Mononuclear cell (primary cell): ENCODE results near the gene SIM1. TPM values are rescaled to one million over a fixed set of nuclear protein-coding genes. Genes with fewer than 3 reads are reported as not detected.

Source experiments
- H3K27me3 ChIP-seq: 2 replicates; pipeline ENCODE4 v1.6.0; 2011; ENCODE audit warnings: low read length, control low read depth; ENCODE audit not compliant: insufficient read depth
- H3K4me1 ChIP-seq: 2 replicates; pipeline ENCODE4 v1.5.1; 2011; ENCODE audit warnings: mild to moderate bottlenecking, low read length, control low read depth; ENCODE audit not compliant: insufficient read depth
- H3K4me3 ChIP-seq: 2 replicates; pipeline ENCODE4 v1.5.1; 2011; ENCODE audit warnings: mild to moderate bottlenecking, low read length, moderate library complexity
- H3K9me3 ChIP-seq: 2 replicates; pipeline ENCODE4 v1.5.1; 2011; ENCODE audit warnings: low read depth, mild to moderate bottlenecking, control low read depth, low read length
- total RNA-seq: library from RNA; depleted of rRNA; stranded (reverse); fragments of >200 nt; gene quantifications from one replicate; pipeline ENCODE4 v1.2.3, GENCODE V29; 2012

Gene SIM1
- total RNA-seq, 1 donor: not detected

DNA sequence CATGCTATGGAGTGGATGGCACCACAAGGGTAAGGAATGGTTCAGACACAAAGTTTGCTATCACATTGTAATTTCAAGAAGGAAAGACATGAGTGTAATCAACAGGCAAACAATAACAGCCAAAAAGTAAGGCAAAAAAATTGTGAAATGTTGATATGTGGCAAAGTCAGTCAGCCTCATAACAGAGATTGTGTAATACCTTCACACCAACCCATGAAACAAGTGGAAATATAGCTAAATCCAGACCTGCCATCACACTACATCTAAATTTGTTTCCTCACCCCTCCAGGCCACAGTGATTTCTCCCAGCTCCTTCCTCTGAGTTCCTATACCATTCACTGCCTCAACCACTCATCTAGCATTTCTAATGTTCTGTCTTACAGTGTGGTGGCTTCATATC, 37.3 kb downstream of the SIM1 start:
- H3K4me1 ChIP-seq: no peaks in the 10 kb centered on the region
- H3K4me3 ChIP-seq: no peak overlapping the region
- H3K9me3 ChIP-seq: no peaks in the 10 kb centered on the region
- peaks cover 3% of the 10 kb centered on the region for H3K27me3 ChIP-seq

DNA sequence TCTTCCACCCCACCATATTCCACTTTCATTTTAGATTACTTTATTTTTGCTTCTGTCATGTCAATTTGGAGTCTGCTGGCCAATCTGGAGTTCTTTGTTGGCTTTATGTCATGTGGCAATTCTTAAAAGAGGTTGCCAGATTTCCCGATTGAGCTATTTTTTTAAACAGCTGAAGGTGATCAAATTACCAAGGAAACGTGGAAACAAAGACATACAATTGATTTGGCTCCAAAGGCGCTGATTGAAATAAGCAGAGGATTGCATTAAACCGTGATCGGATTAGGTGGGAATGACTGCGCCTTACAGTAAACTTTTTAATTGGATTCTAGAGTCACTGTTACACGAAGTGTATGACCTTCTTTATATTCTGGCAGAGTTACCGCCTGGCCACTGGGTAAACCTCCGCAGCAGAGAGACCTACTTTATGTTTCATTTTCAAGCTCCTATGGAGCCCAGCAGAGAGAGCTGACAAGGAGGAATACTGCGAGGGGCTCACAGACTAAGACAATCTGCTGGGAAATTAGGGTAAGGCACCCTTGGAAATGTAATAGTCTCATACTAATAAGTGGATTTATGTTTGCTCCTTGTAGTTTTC, 37.9 kb downstream of the SIM1 start:
- H3K4me1 ChIP-seq: no peaks in the 10 kb centered on the region
- peaks cover 3% of the 10 kb centered on the region for H3K27me3 ChIP-seq
- H3K9me3 ChIP-seq: no peaks in the 10 kb centered on the region
- H3K4me3 ChIP-seq: no peak overlapping the region

DNA sequence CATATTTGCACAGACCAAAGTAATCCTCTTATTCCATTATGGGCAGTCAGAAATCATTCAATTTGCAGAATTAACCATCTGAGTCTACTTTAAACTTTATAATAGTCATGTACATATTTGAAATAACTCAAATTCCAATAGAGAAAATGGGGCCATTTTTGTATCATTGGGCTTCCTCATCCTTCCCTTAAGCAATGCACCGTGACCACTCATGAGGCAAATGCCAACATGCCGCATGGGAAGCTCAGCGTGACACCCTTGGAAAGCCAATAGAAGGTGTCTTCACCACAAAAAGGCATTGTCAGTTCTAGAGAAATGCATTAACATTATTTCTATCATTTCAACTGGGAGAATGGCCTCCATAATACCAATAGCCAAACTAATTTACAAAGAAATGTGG, 38.5 kb downstream of the SIM1 start:
- no peak overlapping the region for H3K4me3 ChIP-seq
- H3K27me3 ChIP-seq: peaks cover 3% of the 10 kb centered on the region
- no peaks in the 10 kb centered on the region for H3K4me1 ChIP-seq
- no peaks in the 10 kb centered on the region for H3K9me3 ChIP-seq

DNA sequence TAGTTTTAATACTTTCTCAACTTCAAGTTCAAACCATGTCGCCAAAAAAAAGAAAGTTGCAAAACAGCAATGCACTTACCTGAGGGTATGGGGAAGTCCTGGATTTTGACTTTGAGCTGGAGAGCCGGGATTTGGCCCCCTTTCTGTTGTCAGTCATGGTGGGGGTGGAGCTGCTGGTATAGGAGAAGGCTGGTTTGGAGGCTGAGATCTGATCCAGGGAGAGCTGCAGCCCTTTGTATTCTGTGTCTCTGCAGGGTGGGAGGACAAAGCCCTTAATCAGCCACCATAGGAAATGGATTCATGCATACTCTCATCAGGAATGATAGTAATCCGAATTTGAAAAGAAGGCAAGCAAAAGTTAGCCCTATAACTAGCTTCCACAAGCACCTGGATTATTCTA, 44.0 kb downstream of the SIM1 start:
- H3K4me3 ChIP-seq: no peak overlapping the region
- no peaks in the 10 kb centered on the region for H3K9me3 ChIP-seq
- no peaks in the 10 kb centered on the region for H3K4me1 ChIP-seq
- no peaks in the 10 kb centered on the region for H3K27me3 ChIP-seq

DNA sequence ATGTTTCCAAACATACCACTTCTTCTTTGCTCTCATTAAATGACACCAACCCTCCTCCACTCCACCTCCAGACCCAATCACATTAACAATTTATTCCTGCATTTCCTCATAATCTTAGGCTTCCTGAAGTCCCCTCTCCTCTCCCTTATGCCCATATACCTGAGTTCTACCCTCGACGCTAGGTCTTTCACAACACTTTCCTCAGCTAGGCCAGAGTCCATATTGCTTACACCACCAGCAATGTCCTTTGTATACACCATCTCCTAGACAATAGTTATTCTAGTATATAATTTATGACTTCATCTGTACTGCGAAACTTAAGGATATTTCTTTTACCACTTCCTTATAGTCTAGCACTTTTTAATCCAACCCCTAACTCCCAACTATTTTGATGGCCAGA, 47.7 kb downstream of the SIM1 start:
- H3K9me3 ChIP-seq: no peaks in the 10 kb centered on the region
- H3K4me1 ChIP-seq: no peaks in the 10 kb centered on the region
- no peak overlapping the region for H3K4me3 ChIP-seq
- no peaks in the 10 kb centered on the region for H3K27me3 ChIP-seq

DNA sequence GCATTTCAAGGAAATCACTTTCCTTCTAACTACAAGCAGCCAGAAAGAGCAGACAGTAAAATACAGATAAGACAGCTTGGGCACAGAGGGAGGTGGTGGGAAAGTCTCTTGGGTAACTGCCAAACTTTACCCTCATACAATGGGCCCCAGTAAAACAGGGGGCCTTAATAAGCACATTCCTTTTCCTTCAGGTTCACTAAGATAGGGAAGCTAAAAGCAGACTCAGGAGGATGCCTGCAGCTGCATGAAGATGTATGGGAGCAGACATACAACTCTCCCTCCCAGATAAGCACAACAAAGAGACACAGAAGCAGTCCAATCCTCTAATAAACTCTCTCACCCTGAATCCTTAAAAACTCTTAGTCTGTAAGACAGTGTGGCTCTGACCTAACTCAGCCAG, 49.0 kb downstream of the SIM1 start:
- Histone ChIP-seq H3K27me3 (no peaks in the 10 kb centered on the region), H3K4me1 (no peaks in the 10 kb centered on the region), H3K9me3 (no peaks in the 10 kb centered on the region), H3K4me3 (no peak overlapping the region)

DNA sequence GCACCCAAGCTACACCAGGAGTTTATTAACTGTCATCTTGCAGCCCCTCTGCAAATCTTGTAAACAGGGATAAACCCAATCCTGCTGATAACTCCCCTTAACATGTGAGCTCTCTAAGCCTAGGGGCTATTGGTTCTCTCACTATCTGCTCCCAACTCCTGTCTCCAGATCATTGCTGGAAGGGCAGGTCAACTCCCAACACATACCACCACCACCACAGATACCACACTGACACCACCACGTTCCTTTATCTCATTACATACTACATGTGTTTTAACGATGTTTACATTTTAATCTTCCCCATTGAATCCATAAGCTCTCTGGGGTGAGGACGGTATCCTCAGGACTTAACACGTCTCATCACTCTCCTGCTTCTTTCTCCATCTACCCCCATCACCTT, 51.8 kb downstream of the SIM1 start:
- H3K27me3 ChIP-seq: no peaks in the 10 kb centered on the region
- no peaks in the 10 kb centered on the region for H3K9me3 ChIP-seq
- no peak overlapping the region for H3K4me3 ChIP-seq
- H3K4me1 ChIP-seq: no peaks in the 10 kb centered on the region

DNA sequence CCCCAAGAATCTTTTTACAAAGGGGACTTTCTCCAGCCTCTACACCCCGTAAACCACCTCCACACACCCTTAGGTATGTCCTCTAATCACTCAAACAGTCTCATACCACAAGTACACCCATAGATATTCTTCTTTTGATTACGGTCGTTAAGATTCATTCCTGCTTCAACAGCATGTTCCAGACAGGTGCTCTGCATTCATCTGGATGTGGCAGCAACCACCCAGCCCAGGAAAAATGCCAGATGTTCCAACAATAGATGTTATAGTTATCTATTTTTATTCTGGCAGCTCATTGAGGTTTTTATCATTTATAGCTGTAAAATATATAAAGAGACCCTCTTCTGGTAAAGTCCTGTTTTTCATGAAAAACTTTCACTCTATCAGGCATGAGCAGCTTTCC, 60.7 kb downstream of the SIM1 start:
- Histone ChIP-seq H3K4me1 (no peaks in the 10 kb centered on the region), H3K27me3 (no peaks in the 10 kb centered on the region), H3K9me3 (no peaks in the 10 kb centered on the region), H3K4me3 (no peak overlapping the region)

DNA sequence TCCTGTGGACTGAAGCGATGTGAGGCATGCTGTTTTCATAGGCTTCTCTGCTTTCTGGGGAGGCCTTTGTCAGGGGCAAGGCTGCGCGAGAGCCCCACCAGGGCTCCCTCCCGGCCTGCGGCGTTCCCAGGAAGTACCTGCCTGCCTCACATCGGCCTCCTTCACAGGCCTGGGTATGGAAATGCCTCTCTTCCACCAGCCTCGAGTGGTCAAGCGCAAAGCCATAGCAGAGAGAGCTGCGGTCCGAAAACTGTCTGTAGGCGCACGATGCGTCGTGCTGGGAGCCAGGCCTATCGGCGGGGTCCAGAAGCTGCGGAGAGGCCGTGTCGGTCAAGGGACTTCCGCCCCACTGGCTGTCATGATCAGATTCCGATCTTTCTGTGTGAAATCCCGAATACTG, 71.2 kb downstream of the SIM1 start:
- no peaks in the 10 kb centered on the region for H3K9me3 ChIP-seq
- no peaks in the 10 kb centered on the region for H3K4me1 ChIP-seq
- no peaks in the 10 kb centered on the region for H3K27me3 ChIP-seq
- no peak overlapping the region for H3K4me3 ChIP-seq

DNA sequence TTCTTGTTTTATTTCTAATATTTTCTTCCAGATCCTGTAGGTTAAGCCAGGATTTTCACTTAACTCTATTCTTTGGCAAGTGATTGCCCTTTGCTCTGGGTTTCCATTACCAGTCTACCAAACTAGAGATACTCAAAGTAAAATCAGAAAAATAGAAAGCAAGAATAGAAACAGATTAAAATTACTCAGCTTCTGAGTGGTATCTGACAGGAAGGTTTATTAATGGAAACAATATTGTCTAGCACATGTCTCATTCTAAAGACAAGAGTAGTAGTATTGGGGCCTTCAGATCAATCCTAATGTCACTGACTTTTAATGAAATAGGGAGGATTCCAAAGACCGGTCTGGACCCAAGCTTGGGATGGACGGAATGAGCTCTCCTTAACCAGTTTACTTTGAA, 72.3 kb downstream of the SIM1 start:
- Histone ChIP-seq H3K9me3 (no peaks in the 10 kb centered on the region), H3K4me1 (no peaks in the 10 kb centered on the region), H3K4me3 (no peak overlapping the region), H3K27me3 (no peaks in the 10 kb centered on the region)

DNA sequence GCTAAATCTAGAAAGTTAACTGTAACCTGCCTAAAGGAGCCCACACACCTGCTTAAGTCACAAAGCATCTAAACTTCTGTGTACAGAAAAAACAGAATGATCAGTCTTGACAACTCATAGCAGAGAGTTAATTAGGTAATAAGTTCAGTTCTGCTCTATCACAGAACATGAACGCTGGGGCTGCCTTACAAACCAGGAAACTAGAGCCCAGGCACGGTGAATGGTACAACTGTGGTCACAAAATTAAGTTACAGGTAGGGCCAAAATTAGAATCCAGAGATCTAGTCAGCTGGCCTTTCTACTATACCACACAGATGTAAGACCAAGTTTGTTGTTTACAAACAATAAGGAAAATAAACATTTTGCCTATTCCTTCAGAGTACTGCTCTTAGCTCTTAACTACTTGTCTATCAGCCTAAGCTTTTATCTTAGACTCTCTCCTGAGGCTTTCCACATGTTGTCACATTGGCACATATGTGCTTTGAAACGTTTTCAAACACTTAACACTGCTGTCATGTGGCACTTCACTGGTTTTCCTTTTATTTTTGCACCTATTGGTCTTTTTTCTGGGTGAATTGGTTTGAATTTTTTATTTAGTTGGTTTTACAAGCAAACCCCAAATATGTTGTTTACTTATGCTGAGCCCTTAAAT, 75.7 kb downstream of the SIM1 start:
- H3K9me3 ChIP-seq: no peaks in the 10 kb centered on the region
- H3K27me3 ChIP-seq: no peaks in the 10 kb centered on the region
- H3K4me3 ChIP-seq: no peak overlapping the region
- no peaks in the 10 kb centered on the region for H3K4me1 ChIP-seq

DNA sequence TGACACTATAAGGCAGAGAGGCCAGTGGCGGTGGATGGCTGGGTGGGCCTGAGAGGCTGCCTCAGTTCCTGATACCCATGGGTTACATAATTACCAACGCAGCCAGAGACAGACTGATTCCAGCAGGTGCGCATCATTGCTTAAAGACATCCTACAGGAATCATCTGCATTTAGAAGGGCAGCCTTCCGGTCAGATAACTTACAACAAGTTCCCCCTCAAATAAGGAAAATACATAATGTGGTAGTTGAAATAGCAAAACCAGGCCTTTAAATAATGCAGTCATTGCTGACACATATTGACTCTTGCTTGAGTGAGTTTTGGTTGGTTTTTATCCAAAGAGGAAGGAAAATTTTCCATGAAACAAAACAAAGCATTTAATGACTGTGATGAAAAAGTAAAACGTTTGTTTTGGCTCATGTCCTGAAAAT, 81.9 kb downstream of the SIM1 start:
- Histone ChIP-seq H3K4me1 (no peaks in the 10 kb centered on the region), H3K27me3 (no peaks in the 10 kb centered on the region), H3K9me3 (no peaks in the 10 kb centered on the region), H3K4me3 (no peak overlapping the region)

DNA sequence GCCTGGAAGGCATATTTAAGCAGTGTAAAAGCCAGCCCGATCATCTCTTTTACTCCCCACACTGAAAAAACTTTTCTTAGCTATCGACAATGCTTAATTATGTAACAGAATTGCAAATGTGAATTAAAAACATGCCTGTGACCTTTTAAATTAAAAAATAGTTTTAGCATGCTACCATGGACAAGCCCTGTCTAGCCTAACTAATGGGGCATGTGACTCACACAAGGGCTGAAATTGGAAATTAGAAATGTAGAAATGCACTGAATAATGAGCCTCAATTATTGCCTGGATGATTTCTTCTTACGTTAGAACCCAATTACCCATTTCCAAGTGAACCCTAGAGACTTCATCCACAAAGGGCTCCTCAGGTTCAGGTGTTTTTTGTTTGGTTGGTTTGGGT, 82.7 kb downstream of the SIM1 start:
- Histone ChIP-seq H3K4me3 (no peak overlapping the region), H3K27me3 (no peaks in the 10 kb centered on the region), H3K9me3 (no peaks in the 10 kb centered on the region), H3K4me1 (no peaks in the 10 kb centered on the region)

DNA sequence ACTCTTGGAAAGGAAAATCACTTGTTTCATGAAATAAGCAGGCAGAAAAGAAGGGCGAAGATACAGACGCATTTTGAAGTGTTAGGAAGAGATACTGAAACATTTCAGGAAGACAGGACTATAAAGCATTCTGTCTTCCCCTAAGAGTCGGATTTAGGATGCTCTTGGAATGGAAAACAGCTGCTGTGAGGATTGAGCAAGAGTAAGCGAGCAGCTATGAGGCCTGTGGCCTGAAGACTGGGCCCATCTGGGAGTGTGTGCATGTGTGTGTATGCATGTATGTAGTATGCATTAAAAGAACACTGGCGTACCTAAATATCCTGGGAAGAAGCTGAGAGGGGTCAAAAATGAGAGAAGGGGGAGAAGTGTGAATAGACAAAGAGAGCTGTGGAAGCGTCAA, 83.6 kb downstream of the SIM1 start:
- no peak overlapping the region for H3K4me3 ChIP-seq
- no peaks in the 10 kb centered on the region for H3K4me1 ChIP-seq
- H3K9me3 ChIP-seq: no peaks in the 10 kb centered on the region
- no peaks in the 10 kb centered on the region for H3K27me3 ChIP-seq

DNA sequence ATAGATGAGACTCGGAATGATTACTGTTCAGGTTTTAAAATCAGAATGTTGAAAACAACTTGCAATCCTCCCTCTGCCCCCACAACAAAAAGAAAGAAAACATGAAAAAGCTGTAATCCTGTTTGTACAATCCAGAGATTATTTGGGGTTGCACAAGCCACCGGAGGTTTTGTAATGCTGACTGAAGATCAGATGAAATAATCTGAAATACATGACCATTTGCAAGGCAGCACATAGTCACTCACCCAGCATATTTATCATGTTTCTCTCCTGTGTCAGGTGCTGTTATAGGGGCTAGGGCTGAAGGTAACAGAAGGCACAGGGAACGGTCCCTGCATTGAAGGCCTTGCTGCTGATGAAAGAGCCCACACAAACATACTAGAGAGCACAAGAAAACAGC, 85.3 kb downstream of the SIM1 start:
- H3K27me3 ChIP-seq: no peaks in the 10 kb centered on the region
- H3K4me3 ChIP-seq: no peak overlapping the region
- H3K9me3 ChIP-seq: no peaks in the 10 kb centered on the region

DNA sequence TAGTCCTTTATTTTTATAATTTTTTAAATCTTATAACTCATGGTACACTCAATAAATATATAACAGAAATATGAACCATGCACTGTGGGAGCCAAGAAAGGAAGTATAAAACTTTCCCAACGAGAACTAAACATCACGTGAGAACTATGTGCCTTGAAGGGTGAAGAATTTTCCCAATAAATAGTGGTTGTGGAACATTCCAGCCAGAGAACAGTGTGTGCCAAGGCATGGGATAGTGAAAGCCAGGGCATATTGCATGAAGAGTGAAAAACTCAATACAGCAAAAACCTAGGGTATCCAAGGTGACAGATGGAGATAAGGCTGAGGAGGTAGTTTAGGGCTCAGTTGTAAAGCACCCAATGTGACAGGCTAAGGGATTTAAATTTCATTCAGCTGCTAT, 86.1 kb downstream of the SIM1 start:
- H3K27me3 ChIP-seq: no peaks in the 10 kb centered on the region
- no peak overlapping the region for H3K4me3 ChIP-seq
- H3K4me1 ChIP-seq: no peaks in the 10 kb centered on the region
- H3K9me3 ChIP-seq: no peaks in the 10 kb centered on the region

More for the DNA sequence above, 85.3 kb downstream of the SIM1 start:
- no peaks in the 10 kb centered on the region for H3K4me1 ChIP-seq
